WTC11 (cell line): ENCODE results near the gene FAT4.

Source experiments
- ATF2 ChIP-seq: sonication (generic); formaldehyde crosslinking; IDR thresholded peaks from 2 replicates; pipeline ENCODE4 v1.8.1; 2022; ENCODE audit warnings: low read depth, missing genetic modification reagents, borderline replicate concordance
- ATF3 ChIP-seq: sonication (generic); formaldehyde crosslinking; conservative IDR thresholded peaks from 2 replicates; pipeline ENCODE4 v1.8.1; 2022; ENCODE audit warnings: mild to moderate bottlenecking, missing genetic modification reagents
- CREB1 ChIP-seq: sonication (generic); formaldehyde crosslinking; IDR thresholded peaks from 2 replicates; pipeline ENCODE4 v1.8.0; 2023; ENCODE audit warnings: mild to moderate bottlenecking, missing genetic modification reagents
- CTCF ChIP-seq: fragments of 200-600 bp; IDR thresholded peaks from 2 replicates; pipeline ENCODE4 v1.8.0; 2022; ENCODE audit warnings: antibody characterized with exemption
- E2F1 ChIP-seq: sonication (generic); formaldehyde crosslinking; IDR thresholded peaks from 2 replicates; pipeline ENCODE4 v1.8.0; 2022; ENCODE audit warnings: mild to moderate bottlenecking, missing genetic modification reagents
- FOXJ3 ChIP-seq: sonication (generic); formaldehyde crosslinking; IDR thresholded peaks from 2 replicates; pipeline ENCODE4 v1.9.0; 2021; ENCODE audit warnings: missing genetic modification reagents, mild to moderate bottlenecking, borderline replicate concordance
- FOXP1 ChIP-seq: sonication (generic); formaldehyde crosslinking; IDR thresholded peaks from 2 replicates; pipeline ENCODE4 v1.8.0; 2022; ENCODE audit warnings: missing genetic modification reagents, mild to moderate bottlenecking, moderate library complexity, borderline replicate concordance
- GTF2I ChIP-seq: fragments of 250-450 bp; sonication (Bioruptor Pico); conservative IDR thresholded peaks from 2 replicates; pipeline ENCODE4 v1.4.0; 2021; ENCODE audit warnings: mild to moderate bottlenecking
- IRF2 ChIP-seq: sonication (generic); formaldehyde crosslinking; IDR thresholded peaks from 2 replicates; pipeline ENCODE4 v1.8.0; 2022; ENCODE audit warnings: low read depth, missing genetic modification reagents, borderline replicate concordance
- ZBTB43 ChIP-seq: sonication (generic); formaldehyde crosslinking; IDR thresholded peaks from 2 replicates; pipeline ENCODE4 v1.8.1; 2023; ENCODE audit warnings: mild to moderate bottlenecking, missing genetic modification reagents
- ZNF121 ChIP-seq: sonication (generic); formaldehyde crosslinking; IDR thresholded peaks from 2 replicates; pipeline ENCODE4 v1.8.0; 2023; ENCODE audit warnings: missing genetic modification reagents
- ZNF263 ChIP-seq: sonication (generic); formaldehyde crosslinking; IDR thresholded peaks from 2 replicates; pipeline ENCODE4 v1.8.1; 2022; ENCODE audit warnings: low read depth, mild to moderate bottlenecking, moderate library complexity, missing genetic modification reagents

- TF ChIP-seq ZNF121 (no peak), IRF2 (CRISPR knock-in tag) (no peak), ATF2 (CRISPR knock-in tag) (no peak), FOXJ3 (CRISPR knock-in tag) (no peak), CREB1 (no peak), CTCF (no peak), GTF2I (no peak), ATF3 (CRISPR knock-in tag) (no peak), FOXP1 (CRISPR knock-in tag) (no peak), E2F1 (CRISPR knock-in tag) (no peak), ZBTB43 (CRISPR knock-in tag) (no peak), ZNF263 (CRISPR knock-in tag) (no peak)
These were observed 46.5 kb upstream of the FAT4 start for GRCh38 chr4:125268068-125268755.
